Measurements from ENCODE around the gene SSBP4. TPM values are rescaled to one million over a fixed set of nuclear protein-coding genes. Genes with fewer than 3 reads are reported as not detected.
A peak's percentile ranks its signal among the peaks of the same experiment; 100 is the strongest.

Gene SSBP4
- total and polyA plus RNA-seq, 2 of the 8 experiments (the other 6 are each of a cell fraction or from before 2014, with no cell fraction given): 26.4 to 33.7 TPM

DNA sequence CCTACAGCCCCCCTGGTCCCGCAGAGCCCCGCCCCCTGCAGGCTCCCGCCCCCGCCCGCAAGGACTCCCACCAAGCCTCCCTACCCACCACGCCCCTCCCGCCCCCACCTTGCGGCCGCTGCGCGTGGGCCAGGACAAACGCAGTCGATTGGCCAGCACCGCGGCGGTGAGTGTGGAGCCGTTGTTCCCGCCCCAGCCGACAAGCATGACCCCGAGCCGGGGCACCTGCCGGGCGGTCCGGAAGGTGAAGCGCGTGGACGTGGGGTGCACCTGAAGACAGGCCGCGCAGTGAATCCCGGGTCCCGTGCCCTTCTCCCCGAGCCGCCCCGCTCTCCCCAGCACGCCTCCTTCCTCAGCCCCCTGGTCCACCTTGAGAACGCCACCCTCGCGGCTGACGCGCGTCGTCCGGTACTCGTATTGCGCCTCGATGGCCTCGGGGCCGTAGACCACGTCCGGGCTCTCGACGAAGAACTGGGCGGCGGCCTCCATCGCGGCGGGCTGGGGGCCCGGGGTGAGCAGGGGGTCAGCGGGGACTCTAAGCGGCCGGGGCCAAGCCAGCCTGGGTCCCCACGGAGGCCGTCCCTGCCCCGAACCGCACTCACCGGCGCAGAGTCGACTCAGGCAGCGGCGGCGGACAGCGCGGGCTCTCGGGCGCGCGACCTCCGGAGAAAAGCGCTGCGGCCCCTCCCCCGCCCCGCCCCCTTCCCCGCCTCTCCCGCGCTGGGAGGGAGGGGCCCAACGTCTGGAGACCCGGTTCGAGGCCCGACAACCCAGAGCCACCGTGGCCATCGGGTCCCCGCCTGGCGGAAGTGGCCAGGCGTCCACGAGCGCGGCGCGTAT lies 18.5 kb downstream of the SSBP4 start, which contains the start of gene ISYNA1 (continued):
- TF ChIP-seq CBX8 (IDR thresholded peaks at IDR 0.05; ENCODE audit: borderline replicate concordance, low read depth, low read length): no peak
- TF ChIP-seq CHD1 (IDR thresholded peaks at IDR 0.05; ENCODE audit: low read depth, low read length): no peak
- TF ChIP-seq MAFK (IDR thresholded peaks at IDR 0.05; ENCODE audit: low read depth, low read length): no peak
- no peak for TF ChIP-seq TAF1 (IDR thresholded peaks at IDR 0.05; ENCODE audit: low read depth, low read length)
- no peak for TF ChIP-seq CREB1 (IDR thresholded peaks at IDR 0.05)
- no peak for TF ChIP-seq TBP (IDR thresholded peaks at IDR 0.05; ENCODE audit: low read depth, low read length)
- TF ChIP-seq SIRT6 (IDR thresholded peaks at IDR 0.05; ENCODE audit: low read length): no peak
- TF ChIP-seq HDAC2 (IDR thresholded peaks at IDR 0.05; ENCODE audit: borderline replicate concordance in 1 of 2, low read depth in 2 of 2, low read length in 2 of 2): no peak; a peak in 1 of 4 replicates
- TF ChIP-seq FOSL1 (IDR thresholded peaks at IDR 0.05; ENCODE audit: insufficient read depth, low read depth, low read length): no peak
- no peak for TF ChIP-seq EP300 (IDR thresholded peaks at IDR 0.05; ENCODE audit: borderline replicate concordance in 1 of 2, low read depth in 2 of 2, low read length in 2 of 2)
- no peak for TF ChIP-seq JUN (IDR thresholded peaks at IDR 0.05; ENCODE audit: low read depth, low read length)
- TF ChIP-seq, protein P1, sequence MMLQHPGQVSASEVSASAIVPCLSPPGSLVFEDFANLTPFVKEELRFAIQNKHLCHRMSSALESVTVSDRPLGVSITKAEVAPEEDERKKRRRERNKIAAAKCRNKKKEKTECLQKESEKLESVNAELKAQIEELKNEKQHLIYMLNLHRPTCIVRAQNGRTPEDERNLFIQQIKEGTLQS (IDR thresholded peaks at IDR 0.05; ENCODE audit: insufficient read depth, low read depth, low read length): no peak
- TF ChIP-seq SIN3A (conservative IDR thresholded peaks at IDR 0.05 in 1 of 2, IDR thresholded peaks at IDR 0.05 in 1 of 2; ENCODE audit: low read depth in 1 of 2, low read length in 2 of 2): 0 out of 4 replicates have a peak, but pooled peaks of 1 of the 2 experiments have one; percentile 1
- TF ChIP-seq TCF12 (IDR thresholded peaks at IDR 0.05; ENCODE audit: low read depth, low read length): no peak
- no peak for TF ChIP-seq GABPA (IDR thresholded peaks at IDR 0.05; ENCODE audit: borderline replicate concordance, insufficient read depth, low read length)
- no peak for TF ChIP-seq RNF2 (IDR thresholded peaks at IDR 0.05; ENCODE audit: borderline replicate concordance, low read depth, low read length, missing control alignments, poor library complexity, severe bottlenecking)
- no peak for TF ChIP-seq POLR2A (IDR thresholded peaks at IDR 0.05; ENCODE audit: control extremely low read depth in 1 of 2, low read depth in 2 of 2, low read length in 2 of 2)
- no peak for TF ChIP-seq EZH2 (IDR thresholded peaks at IDR 0.05; ENCODE audit: low read depth, low read length, severe bottlenecking)
- no peak for TF ChIP-seq BCL11A (IDR thresholded peaks at IDR 0.05; ENCODE audit: low read depth in 2 of 2, low read length in 2 of 2)
- TF ChIP-seq RBBP5 (IDR thresholded peaks at IDR 0.05; ENCODE audit: borderline replicate concordance, low read depth, low read length): no peak; the same call in 1 of the 2 replicates
- no peak for TF ChIP-seq EGR1 (IDR thresholded peaks at IDR 0.05; ENCODE audit: borderline replicate concordance, low read depth, low read length)
- TF ChIP-seq RAD21 (IDR thresholded peaks at IDR 0.05 in 1 of 2, conservative IDR thresholded peaks at IDR 0.05 in 1 of 2; ENCODE audit: low read depth in 2 of 2, low read length in 2 of 2): no peak

Data from H1 (cell line).